ENCODE results near the gene RPL26. TPM values are rescaled to one million over a fixed set of nuclear protein-coding genes. Genes with fewer than 3 reads are reported as not detected.

RPL26 gene
- total RNA-seq, 4 donors from 2014 or later: 851 to 2,184 (median 1,124) TPM

DNA sequence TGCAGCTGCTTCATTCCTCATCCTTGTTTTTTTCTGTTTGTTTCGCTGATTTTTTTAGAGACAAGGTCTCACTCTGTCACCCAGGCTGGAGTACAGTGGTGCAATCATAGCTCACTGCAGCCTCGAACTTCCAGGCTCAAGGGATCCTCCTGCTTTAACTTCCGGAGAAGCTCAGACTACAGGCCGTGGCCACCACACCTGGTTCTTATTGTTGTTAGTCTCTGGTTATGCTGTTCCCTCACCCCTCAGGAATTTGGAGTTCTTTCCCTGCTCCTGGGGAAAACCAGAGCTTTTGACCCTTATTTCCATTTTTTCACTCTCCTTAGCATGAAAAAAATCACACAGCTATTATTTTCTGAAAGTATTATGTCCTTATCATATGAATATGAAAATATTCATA is 41.5 kb downstream of the RPL26 start:
- TF ChIP-seq POLR2A (IDR thresholded peaks at IDR 0.05): no peak
- TF ChIP-seq, protein P1, sequence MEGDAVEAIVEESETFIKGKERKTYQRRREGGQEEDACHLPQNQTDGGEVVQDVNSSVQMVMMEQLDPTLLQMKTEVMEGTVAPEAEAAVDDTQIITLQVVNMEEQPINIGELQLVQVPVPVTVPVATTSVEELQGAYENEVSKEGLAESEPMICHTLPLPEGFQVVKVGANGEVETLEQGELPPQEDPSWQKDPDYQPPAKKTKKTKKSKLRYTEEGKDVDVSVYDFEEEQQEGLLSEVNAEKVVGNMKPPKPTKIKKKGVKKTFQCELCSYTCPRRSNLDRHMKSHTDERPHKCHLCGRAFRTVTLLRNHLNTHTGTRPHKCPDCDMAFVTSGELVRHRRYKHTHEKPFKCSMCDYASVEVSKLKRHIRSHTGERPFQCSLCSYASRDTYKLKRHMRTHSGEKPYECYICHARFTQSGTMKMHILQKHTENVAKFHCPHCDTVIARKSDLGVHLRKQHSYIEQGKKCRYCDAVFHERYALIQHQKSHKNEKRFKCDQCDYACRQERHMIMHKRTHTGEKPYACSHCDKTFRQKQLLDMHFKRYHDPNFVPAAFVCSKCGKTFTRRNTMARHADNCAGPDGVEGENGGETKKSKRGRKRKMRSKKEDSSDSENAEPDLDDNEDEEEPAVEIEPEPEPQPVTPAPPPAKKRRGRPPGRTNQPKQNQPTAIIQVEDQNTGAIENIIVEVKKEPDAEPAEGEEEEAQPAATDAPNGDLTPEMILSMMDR (IDR thresholded peaks at IDR 0.05): no peak
- Histone ChIP-seq H3K9me3 (no peaks in the 10 kb centered on the region), H3K27ac (no peak overlapping the region), H3K27me3 (no peaks in the 10 kb centered on the region), H3K4me3 (no peak overlapping the region), H3K36me3 (no peaks in the 10 kb centered on the region), H3K4me1 (no peaks in the 10 kb centered on the region)
- DNase-seq: no peak

DNA sequence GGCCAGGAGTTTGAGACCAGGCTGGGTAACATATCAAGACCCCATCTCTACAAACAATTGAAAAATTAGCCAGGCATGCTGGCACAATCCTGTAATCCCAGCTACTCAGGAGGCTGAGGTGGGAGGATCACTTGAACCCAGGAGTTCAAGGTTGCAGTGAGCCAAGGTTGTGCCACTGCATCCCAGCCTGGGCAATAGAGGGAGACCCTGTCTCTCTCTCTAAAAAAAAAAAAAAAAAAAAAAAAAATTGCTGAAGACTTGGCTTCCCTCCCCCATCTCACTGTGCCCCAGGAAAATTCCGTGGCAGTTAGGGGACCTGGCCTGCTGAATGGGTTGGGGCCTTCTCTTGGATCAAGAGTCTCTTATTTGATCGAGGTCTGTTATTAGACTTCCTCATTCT is 43.5 kb downstream of the RPL26 start, which contains the start of gene ODF4:
Gene ODF4, plus strand, starts transcription at position 301 of the 400 bp plus-strand sequence. CDS start 212 bp downstream, outside the sequence.
- Histone ChIP-seq H3K4me1 (no peaks in the 10 kb centered on the region), H3K27me3 (no peaks in the 10 kb centered on the region), H3K9me3 (no peaks in the 10 kb centered on the region), H3K36me3 (no peaks in the 10 kb centered on the region), H3K27ac (no peak within 1 kb of the TSS), H3K4me3 (no peak within 1 kb of the TSS)
- no peak for TF ChIP-seq POLR2A (IDR thresholded peaks at IDR 0.05)
- TF ChIP-seq, protein P1 (IDR thresholded peaks at IDR 0.05): no peak
- no peak for DNase-seq

DNA sequence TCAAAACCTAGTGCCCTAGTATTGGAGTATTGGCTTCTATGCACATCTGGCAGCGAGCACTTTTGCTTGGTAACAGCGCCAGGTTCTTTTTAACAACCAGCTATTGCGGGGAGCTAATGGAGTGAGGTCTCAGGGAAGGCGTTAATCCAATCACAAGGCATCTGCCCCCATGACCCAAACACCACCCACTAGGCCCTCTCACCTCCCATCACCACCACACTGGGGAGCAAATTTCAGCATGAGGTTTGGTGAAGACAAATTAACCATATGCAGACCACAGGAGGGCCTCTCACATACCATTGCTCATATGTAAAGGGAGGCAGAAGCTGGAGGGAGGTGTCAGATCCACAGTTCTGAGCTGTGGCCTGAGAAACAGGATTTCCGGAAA is 44.2 kb downstream of the RPL26 start:
- TF ChIP-seq, protein P1 (IDR thresholded peaks at IDR 0.05): no peak
- TF ChIP-seq POLR2A (IDR thresholded peaks at IDR 0.05): no peak
- Histone ChIP-seq H3K27ac (no peak overlapping the region), H3K36me3 (no peaks in the 10 kb centered on the region), H3K9me3 (no peaks in the 10 kb centered on the region), H3K4me3 (no peak overlapping the region), H3K4me1 (no peaks in the 10 kb centered on the region), H3K27me3 (no peaks in the 10 kb centered on the region)
- no peak for DNase-seq

DNA sequence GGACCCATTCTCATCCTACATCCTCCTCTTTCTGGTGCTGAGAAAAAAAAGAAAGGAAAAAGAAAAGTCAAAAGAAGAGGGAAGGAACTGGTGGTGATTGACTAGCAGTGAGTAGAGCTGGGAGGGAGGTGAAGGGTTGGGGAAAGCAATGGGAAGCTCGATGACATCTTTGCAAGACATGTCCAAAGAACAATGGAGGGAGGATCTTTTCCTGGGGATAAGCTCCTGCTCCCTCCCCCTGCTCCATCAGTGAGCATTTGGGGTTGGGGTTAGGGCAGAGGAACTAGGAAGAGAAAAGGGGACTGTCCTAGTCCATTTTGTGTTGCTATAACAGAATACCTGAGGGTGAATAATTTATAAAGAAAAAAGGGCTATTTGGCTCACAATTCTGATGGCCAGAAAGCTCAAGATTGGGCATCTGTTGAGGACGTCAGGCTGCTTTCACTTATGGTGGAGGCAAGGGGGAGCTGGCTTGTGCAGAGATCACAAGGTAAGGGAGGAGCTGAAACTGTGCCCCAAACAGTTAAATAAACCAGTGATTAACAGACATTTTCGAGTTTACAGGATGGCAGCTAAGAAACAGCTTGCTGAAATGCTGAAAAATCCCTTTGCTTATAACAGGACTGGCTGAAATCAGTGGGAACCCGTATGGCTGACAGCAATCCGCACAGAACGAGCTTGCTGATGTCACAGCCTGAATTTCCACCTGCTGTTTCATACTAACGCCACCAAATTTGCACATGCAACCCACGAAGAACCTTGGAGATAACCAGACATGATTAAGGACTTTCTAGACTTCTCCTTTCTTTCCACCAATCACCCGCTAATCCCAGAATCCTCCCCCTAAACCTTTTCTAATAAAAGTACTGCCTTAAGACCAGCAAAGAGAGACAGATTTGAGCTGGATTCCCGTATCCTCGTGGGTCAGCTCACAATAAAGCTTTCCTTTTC is 44.9 kb downstream of the RPL26 start:
- H3K4me1 ChIP-seq: no peaks in the 10 kb centered on the region
- H3K27me3 ChIP-seq: no peaks in the 10 kb centered on the region
- no peak overlapping the region for H3K27ac ChIP-seq
- H3K9me3 ChIP-seq: no peaks in the 10 kb centered on the region
- H3K36me3 ChIP-seq: no peaks in the 10 kb centered on the region
- DNase-seq: no peak
- TF ChIP-seq, protein P1 (IDR thresholded peaks at IDR 0.05): no peak
- TF ChIP-seq POLR2A (IDR thresholded peaks at IDR 0.05): no peak
- no peak overlapping the region for H3K4me3 ChIP-seq

DNA sequence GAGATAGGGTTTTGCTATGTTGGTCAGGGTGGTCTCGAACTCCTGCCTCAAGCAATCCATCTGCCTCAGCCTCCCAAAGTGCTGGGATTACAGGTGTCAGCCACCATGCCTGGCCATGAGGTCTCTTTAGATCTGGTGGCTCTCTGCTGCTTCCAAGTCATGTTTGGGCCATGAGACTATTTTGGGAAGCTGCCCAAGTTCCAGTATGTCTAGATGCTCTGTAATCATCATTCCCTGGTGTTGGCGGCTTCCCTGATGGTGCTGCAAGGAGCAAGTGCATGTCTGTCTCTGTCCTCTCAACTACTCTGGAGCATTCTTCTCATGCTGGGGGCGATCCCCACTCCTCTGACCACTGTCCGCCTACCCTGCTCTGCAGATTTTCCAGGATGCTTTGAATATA is 49.7 kb downstream of the RPL26 start:
- TF ChIP-seq POLR2A (IDR thresholded peaks at IDR 0.05): no peak
- TF ChIP-seq, protein P1 (IDR thresholded peaks at IDR 0.05): no peak
- no peak overlapping the region for H3K4me3 ChIP-seq
- DNase-seq: no peak
- H3K27me3 ChIP-seq: no peaks in the 10 kb centered on the region
- H3K4me1 ChIP-seq: no peaks in the 10 kb centered on the region
- no peaks in the 10 kb centered on the region for H3K36me3 ChIP-seq
- no peaks in the 10 kb centered on the region for H3K9me3 ChIP-seq
- no peak overlapping the region for H3K27ac ChIP-seq

All from Peyer's patch (tissue), 4 donors.